ENCODE measurements around the gene DIP2A. TPM values are rescaled to one million over a fixed set of nuclear protein-coding genes. Genes with fewer than 3 reads are reported as not detected.

Gene DIP2A
- total RNA-seq, 1 experiment from 2014 or later: 21.5 TPM

GRCh38 chr21:46618738-46619379 lies 160.2 kb downstream of the DIP2A start:
- no peak for DNase-seq (ENCODE audit: low read depth)

Other genes starting within 250 kb of the DIP2A start
- 57.9 and 65.3 TPM in 2 replicates for gene LSS, start 230.1 kb upstream of the DIP2A start, total RNA-seq (2014; rRNA removed)
- 79.3 and 81.1 TPM in 2 replicates for gene MCM3AP, start 173.3 kb upstream of the DIP2A start, total RNA-seq (2014; rRNA removed)
- 18.1 and 25.2 TPM in 2 replicates for gene YBEY, start 172.5 kb upstream of the DIP2A start, total RNA-seq (2014; rRNA removed)
- gene C21orf58, start 135.0 kb upstream of the DIP2A start, total RNA-seq (2014; rRNA removed): 17.2 and 19.3 TPM in 2 replicates
- 35.8 and 40.8 TPM in 2 replicates for gene PCNT, start 134.7 kb upstream of the DIP2A start, total RNA-seq (2014; rRNA removed)
- gene S100B, start 146.2 kb downstream of the DIP2A start, total RNA-seq (2014; rRNA removed): not detected in 2 replicates
- 144 and 150 TPM in 2 replicates for gene PRMT2, start 176.8 kb downstream of the DIP2A start, total RNA-seq (2014; rRNA removed)